GM12872 (cell line): ENCODE measurements around the gene MID1.

ENCODE experiments used
- TF ChIP-seq, protein P1 (sequence below): IDR thresholded peaks from 3 replicates; pipeline ENCODE4 v1.5.1; 2011; ENCODE audit warnings: low read depth, mild to moderate bottlenecking, low read length, moderate library complexity; ENCODE audit not compliant: insufficient read depth

The MID1 gene

GRCh38 chrX:10617999-10618351, 2.4 kb downstream of the MID1 start:
- TF ChIP-seq, protein P1, sequence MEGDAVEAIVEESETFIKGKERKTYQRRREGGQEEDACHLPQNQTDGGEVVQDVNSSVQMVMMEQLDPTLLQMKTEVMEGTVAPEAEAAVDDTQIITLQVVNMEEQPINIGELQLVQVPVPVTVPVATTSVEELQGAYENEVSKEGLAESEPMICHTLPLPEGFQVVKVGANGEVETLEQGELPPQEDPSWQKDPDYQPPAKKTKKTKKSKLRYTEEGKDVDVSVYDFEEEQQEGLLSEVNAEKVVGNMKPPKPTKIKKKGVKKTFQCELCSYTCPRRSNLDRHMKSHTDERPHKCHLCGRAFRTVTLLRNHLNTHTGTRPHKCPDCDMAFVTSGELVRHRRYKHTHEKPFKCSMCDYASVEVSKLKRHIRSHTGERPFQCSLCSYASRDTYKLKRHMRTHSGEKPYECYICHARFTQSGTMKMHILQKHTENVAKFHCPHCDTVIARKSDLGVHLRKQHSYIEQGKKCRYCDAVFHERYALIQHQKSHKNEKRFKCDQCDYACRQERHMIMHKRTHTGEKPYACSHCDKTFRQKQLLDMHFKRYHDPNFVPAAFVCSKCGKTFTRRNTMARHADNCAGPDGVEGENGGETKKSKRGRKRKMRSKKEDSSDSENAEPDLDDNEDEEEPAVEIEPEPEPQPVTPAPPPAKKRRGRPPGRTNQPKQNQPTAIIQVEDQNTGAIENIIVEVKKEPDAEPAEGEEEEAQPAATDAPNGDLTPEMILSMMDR: no peak

GRCh38 chrX:10617186-10617998, 3.0 kb downstream of the MID1 start:
- TF ChIP-seq, protein P1: no peak

- TF ChIP-seq, protein P1: peak; percentile 52
Measured at GRCh38 chrX:10615931-10616774, 4.2 kb downstream of the MID1 start.

DNA sequence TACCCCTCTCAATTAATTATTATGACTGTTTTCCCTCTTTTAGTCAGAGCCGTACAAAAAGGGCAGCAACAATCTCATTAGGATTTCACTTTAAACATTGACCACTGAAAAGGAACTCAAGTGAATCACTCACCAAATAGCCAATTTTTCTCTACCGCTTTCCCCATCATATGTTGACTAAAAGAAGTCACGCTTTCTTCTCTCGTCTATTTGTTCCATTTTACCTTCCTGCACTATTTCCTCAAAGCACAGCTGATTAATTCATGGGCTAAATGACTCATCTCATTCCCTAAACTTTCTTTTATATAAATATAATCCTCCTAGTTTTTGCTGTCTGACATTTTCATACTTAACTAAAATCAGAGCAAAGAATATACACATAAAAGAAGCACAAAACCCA, 8.2 kb downstream of the MID1 start:
- TF ChIP-seq, protein P1: no peak

DNA sequence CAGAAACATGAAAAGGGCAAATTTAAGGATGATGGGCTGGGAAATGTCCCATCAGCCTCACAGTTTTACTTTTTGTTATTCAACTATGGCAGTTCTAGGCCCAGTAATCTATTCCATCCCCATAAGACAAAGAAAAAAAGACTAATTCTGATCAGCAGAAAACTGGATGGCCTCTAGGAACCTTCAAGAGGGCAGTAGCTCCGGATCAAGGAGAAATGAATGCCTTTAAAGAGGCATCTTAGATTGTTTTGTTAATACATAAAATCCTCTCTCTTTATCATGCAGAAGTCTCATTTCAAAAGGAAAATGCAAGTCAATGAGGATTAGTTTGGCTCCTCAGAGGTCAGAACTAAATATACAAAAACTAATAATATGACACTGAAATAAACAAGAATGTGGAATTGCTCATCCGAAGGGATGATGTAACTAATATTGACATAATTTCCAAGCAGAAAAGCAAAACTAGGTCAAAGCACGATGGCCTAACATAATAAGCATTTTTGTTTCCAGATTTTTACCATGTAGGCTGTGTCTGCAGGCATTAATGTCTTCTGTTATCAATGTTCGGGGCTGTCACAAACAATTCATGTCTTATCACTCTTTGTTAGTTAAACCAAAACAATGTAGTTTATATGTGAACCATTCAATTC, 8.8 kb downstream of the MID1 start:
- TF ChIP-seq, protein P1: no peak

DNA sequence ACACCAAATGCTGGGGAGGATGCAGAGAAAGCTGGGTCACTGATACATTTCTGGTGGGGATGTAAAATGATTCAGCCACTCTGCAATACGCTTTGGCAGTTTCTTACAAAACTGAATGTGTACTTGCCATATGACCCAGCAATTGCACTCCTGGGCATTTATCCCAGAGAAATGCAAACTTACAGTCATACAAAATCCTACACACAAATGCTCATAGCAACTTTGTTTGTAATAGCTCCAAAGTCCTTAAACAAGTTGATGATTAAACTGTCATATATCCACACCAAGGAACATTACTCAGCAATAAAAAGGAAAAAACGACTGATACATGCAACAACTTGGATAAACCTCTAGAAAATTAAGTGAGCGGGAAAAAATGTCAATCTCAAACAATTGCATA, 12.3 kb downstream of the MID1 start:
- TF ChIP-seq, protein P1: no peak

DNA sequence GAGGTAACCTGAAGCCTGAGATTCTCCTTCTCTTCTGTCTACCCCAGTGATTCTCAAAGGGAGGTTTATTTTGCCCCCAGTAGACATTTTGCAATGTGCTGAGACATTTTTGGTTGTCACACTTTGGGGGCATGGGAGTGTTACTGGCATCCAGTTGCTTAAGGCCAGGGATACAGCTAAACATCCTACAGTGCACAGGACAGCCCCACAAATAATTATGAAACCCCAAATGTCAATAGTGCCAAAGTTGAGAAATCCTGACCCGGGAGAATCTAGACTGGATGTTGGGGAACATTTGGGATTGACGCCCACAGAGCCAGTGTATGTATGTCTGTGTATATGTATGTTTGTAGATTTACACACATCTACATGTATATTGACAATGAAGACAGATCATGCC, 13.2 kb downstream of the MID1 start:
- TF ChIP-seq, protein P1: no peak
